Measurements from ENCODE around the gene FKBP2. TPM values are rescaled to one million over a fixed set of nuclear protein-coding genes. Genes with fewer than 3 reads are reported as not detected.
A peak's percentile ranks its signal among the peaks of the same experiment; 100 is the strongest.

FKBP2 gene
- total and polyA plus RNA-seq, 2 of the 13 experiments (the other 11 are each of a cell fraction or from before 2014, with no cell fraction given) = 30.1 to 53.3 TPM

GRCh38 chr11:64230171-64230984 lies 10.5 kb upstream of the FKBP2 start, which contains the start of gene DNAJC4 (continued):
- no peak for TF ChIP-seq ZNF235 (CRISPR knock-in tag; IDR thresholded peaks at IDR 0.05; ENCODE audit: borderline replicate concordance)
- peak; percentile 61; the same call in 1 of the 2 replicates for TF ChIP-seq ZMYM4 (CRISPR knock-in tag; IDR thresholded peaks at IDR 0.05)
- TF ChIP-seq ZSCAN25 (CRISPR knock-in tag; IDR thresholded peaks at IDR 0.05) = peak; percentile 33; the same call in 1 of the 2 replicates
- peak; percentile 23; the same call in 1 of the 2 replicates for TF ChIP-seq RFXAP (CRISPR knock-in tag; IDR thresholded peaks at IDR 0.05; ENCODE audit: borderline replicate concordance)
- no peak for TF ChIP-seq TCF12 (IDR thresholded peaks at IDR 0.05)
- peak; percentile 10; the same call in 1 of the 2 replicates for TF ChIP-seq TCF12 (CRISPR knock-in tag; IDR thresholded peaks at IDR 0.05)
- peak; percentile 24; the same call in 1 of the 2 replicates for TF ChIP-seq ZNF747 (CRISPR knock-in tag; IDR thresholded peaks at IDR 0.05; ENCODE audit: borderline replicate concordance)
- TF ChIP-seq ZFY (CRISPR knock-in tag; IDR thresholded peaks at IDR 0.05) = peak; percentile 61; the same call in 1 of the 2 replicates
- peak; percentile 87 for TF ChIP-seq PHF8 (CRISPR knock-in tag; IDR thresholded peaks at IDR 0.05)
- peak; percentile 35; the same call in 1 of the 2 replicates for TF ChIP-seq ZNF784 (CRISPR knock-in tag; IDR thresholded peaks at IDR 0.05; ENCODE audit: borderline replicate concordance)
- 0 out of 2 replicates have a peak, but pooled peaks have one; percentile 81 for TF ChIP-seq ZNF224 (CRISPR knock-in tag; IDR thresholded peaks at IDR 0.05)
- TF ChIP-seq ZNF280B (CRISPR knock-in tag; IDR thresholded peaks at IDR 0.05; ENCODE audit: borderline replicate concordance) = peak; percentile 63; the same call in 1 of the 2 replicates
- no peak for TF ChIP-seq ZNF879 (CRISPR knock-in tag; IDR thresholded peaks at IDR 0.05)
- TF ChIP-seq CAMTA2 (CRISPR knock-in tag; IDR thresholded peaks at IDR 0.05; ENCODE audit: borderline replicate concordance) = 0 out of 2 replicates have a peak, but pooled peaks have one; percentile 60
- no peak for TF ChIP-seq ZSCAN29 (CRISPR knock-in tag; conservative IDR thresholded peaks at IDR 0.05)
- no peak for TF ChIP-seq ZFP36 (IDR thresholded peaks at IDR 0.05; ENCODE audit: borderline replicate concordance, low read depth, low read length, partially characterized antibody)
- TF ChIP-seq RBAK (CRISPR knock-in tag; IDR thresholded peaks at IDR 0.05) = no peak
- TF ChIP-seq TBX3 (IDR thresholded peaks at IDR 0.05; ENCODE audit: borderline replicate concordance) = no peak
- no peak for TF ChIP-seq HCFC1 (IDR thresholded peaks at IDR 0.05; ENCODE audit: low read depth, low read length)
- TF ChIP-seq RBM39 (IDR thresholded peaks at IDR 0.05; ENCODE audit: low read depth, low read length, poor library complexity, severe bottlenecking) = peak; percentile 85
- no peak for TF ChIP-seq HNF4G (IDR thresholded peaks at IDR 0.05; ENCODE audit: borderline replicate concordance, low read depth, low read length)
- peak; percentile 18; the same call in 1 of the 2 replicates for TF ChIP-seq HNF4G (CRISPR knock-in tag; IDR thresholded peaks at IDR 0.05; ENCODE audit: borderline replicate concordance, low read depth)
- TF ChIP-seq ZNF263 (CRISPR knock-in tag; IDR thresholded peaks at IDR 0.05) = 0 out of 2 replicates have a peak, but pooled peaks have one; percentile 21
- peak; percentile 25; the same call in 1 of the 2 replicates for TF ChIP-seq TFDP1 (CRISPR knock-in tag; IDR thresholded peaks at IDR 0.05; ENCODE audit: borderline replicate concordance)
- TF ChIP-seq NR0B2 (CRISPR knock-in tag; IDR thresholded peaks at IDR 0.05) = peak; percentile 31; the same call in 1 of the 2 replicates

All from HepG2 (cell line).